ENCODE data around the gene AKAP6. TPM values are rescaled to one million over a fixed set of nuclear protein-coding genes. Genes with fewer than 3 reads are reported as not detected.

Gene AKAP6
- total RNA-seq, 1 experiment from 2014 or later, result 1.9 TPM

GRCh38 chr14:32607399-32607798, 278.3 kb downstream of the AKAP6 start:
- H3K4me1 ChIP-seq (ENCODE audit: control insufficient read depth in 1 of 2, insufficient read depth in 2 of 2, low read length in 2 of 2), result no peaks in the 10 kb centered on the region
- no peak overlapping the region for H3K9ac ChIP-seq (ENCODE audit: low read length)
- no peak overlapping the region for H3K4me3 ChIP-seq (replicated peaks in 1 of 2; ENCODE audit: low read depth in 1 of 2, low read length in 2 of 2)
- DNase-seq (ENCODE audit: low read depth, low spot score), result no peak
- TF ChIP-seq POLR2AphosphoS5 (IDR thresholded peaks at IDR 0.05; ENCODE audit: low read depth, low read length) (no peak), RAD21 (IDR thresholded peaks at IDR 0.05; ENCODE audit: low read depth) (no peak), JUND (IDR thresholded peaks at IDR 0.05) (no peak)
- TF ChIP-seq, protein P1, sequence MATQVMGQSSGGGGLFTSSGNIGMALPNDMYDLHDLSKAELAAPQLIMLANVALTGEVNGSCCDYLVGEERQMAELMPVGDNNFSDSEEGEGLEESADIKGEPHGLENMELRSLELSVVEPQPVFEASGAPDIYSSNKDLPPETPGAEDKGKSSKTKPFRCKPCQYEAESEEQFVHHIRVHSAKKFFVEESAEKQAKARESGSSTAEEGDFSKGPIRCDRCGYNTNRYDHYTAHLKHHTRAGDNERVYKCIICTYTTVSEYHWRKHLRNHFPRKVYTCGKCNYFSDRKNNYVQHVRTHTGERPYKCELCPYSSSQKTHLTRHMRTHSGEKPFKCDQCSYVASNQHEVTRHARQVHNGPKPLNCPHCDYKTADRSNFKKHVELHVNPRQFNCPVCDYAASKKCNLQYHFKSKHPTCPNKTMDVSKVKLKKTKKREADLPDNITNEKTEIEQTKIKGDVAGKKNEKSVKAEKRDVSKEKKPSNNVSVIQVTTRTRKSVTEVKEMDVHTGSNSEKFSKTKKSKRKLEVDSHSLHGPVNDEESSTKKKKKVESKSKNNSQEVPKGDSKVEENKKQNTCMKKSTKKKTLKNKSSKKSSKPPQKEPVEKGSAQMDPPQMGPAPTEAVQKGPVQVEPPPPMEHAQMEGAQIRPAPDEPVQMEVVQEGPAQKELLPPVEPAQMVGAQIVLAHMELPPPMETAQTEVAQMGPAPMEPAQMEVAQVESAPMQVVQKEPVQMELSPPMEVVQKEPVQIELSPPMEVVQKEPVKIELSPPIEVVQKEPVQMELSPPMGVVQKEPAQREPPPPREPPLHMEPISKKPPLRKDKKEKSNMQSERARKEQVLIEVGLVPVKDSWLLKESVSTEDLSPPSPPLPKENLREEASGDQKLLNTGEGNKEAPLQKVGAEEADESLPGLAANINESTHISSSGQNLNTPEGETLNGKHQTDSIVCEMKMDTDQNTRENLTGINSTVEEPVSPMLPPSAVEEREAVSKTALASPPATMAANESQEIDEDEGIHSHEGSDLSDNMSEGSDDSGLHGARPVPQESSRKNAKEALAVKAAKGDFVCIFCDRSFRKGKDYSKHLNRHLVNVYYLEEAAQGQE (IDR thresholded peaks at IDR 0.05; ENCODE audit: low read depth), result no peak
- TF ChIP-seq, protein P2, sequence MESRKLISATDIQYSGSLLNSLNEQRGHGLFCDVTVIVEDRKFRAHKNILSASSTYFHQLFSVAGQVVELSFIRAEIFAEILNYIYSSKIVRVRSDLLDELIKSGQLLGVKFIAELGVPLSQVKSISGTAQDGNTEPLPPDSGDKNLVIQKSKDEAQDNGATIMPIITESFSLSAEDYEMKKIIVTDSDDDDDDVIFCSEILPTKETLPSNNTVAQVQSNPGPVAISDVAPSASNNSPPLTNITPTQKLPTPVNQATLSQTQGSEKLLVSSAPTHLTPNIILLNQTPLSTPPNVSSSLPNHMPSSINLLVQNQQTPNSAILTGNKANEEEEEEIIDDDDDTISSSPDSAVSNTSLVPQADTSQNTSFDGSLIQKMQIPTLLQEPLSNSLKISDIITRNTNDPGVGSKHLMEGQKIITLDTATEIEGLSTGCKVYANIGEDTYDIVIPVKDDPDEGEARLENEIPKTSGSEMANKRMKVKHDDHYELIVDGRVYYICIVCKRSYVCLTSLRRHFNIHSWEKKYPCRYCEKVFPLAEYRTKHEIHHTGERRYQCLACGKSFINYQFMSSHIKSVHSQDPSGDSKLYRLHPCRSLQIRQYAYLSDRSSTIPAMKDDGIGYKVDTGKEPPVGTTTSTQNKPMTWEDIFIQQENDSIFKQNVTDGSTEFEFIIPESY (IDR thresholded peaks at IDR 0.05; ENCODE audit: extremely low read depth, insufficient replicate concordance, low read length), result no peak
- peaks cover 27% of the 10 kb centered on the region for H3K27me3 ChIP-seq (ENCODE audit: insufficient read depth, low read length)
- no peaks in the 10 kb centered on the region for H3K9me3 ChIP-seq (ENCODE audit: control insufficient read depth in 1 of 2, insufficient read depth in 1 of 2, low read depth in 1 of 2, low read length in 2 of 2)
- no peaks in the 10 kb centered on the region for H3K79me2 ChIP-seq (ENCODE audit: insufficient read depth, low read length)
- no TSS peak for BruUV-seq (replicated peaks)
- H3K9me2 ChIP-seq (ENCODE audit: insufficient read depth), result no peaks in the 10 kb centered on the region
- no peaks in the 10 kb centered on the region for H3K36me3 ChIP-seq (ENCODE audit: control insufficient read depth in 1 of 2, insufficient read depth in 2 of 2, low read length in 2 of 2)
- H2AFZ ChIP-seq (ENCODE audit: low read depth, low read length, poor library complexity, severe bottlenecking), result no peak overlapping the region
- no peaks in the 10 kb centered on the region for H4K20me1 ChIP-seq (ENCODE audit: insufficient read depth)
- intact Hi-C loops (cut with micrococcal nuclease), result no loop called here
- ChIA-PET RAD21 (ENCODE audit: low non-redundant PET in 1 of 2, low total read pairs in 2 of 2, uncharacterized antibody in 2 of 2, unreplicated experiment in 2 of 2) (no interaction called here), CTCF (no interaction called here), POLR2A (no interaction called here)
- ATAC-seq, result no peak
- H3K27ac ChIP-seq (ENCODE audit: low read depth, low read length), result no peak overlapping the region
- no peak overlapping the region for H3K4me2 ChIP-seq (ENCODE audit: low read length)
